ENCODE measurements around the gene TMEM119.

Gene TMEM119

GRCh38 chr12:108562348-108563135 lies 35.3 kb downstream of the TMEM119 start, which contains the start of gene ISCU:
TSS of gene ISCU (plus strand) at chr12:108562596. CDS start at chr12:108562623, 27 bp downstream.
- Histone ChIP-seq H3K9me3 (ENCODE audit: control insufficient read depth, low read length) (no peaks in the 10 kb centered on the region), H2AFZ (peak within 1 kb of the TSS; percentile 88), H3K27me3 (ENCODE audit: control insufficient read depth, insufficient read depth, low read length) (no peaks in the 10 kb centered on the region), H3K36me3 (ENCODE audit: control insufficient read depth, insufficient read depth, low read length) (no peaks in the 10 kb centered on the region), H3K9ac (peak within 1 kb of the TSS; percentile 82), H3K4me2 (ENCODE audit: low read length) (peak within 1 kb of the TSS; percentile 73), H3K4me3 (ENCODE audit: low read depth, low read length) (peak within 1 kb of the TSS; percentile 96), H3K4me1 (peaks cover 7% of the 10 kb centered on the region), H3K27ac (peak within 1 kb of the TSS; percentile 99), H3K79me2 (peaks cover 30% of the 10 kb centered on the region)
- peak; percentile 4 for TF ChIP-seq CTCF (IDR thresholded peaks at IDR 0.05)

GRCh38 chr12:108561852-108562347 lies 36.0 kb downstream of the TMEM119 start:
- Histone ChIP-seq H3K36me3 (ENCODE audit: control insufficient read depth, insufficient read depth, low read length) (no peaks in the 10 kb centered on the region), H3K4me2 (ENCODE audit: low read length) (peak overlapping the region; percentile 73), H2AFZ (peak overlapping the region; percentile 88), H3K4me3 (ENCODE audit: low read depth, low read length) (peak overlapping the region; percentile 96), H3K4me1 (peaks cover 7% of the 10 kb centered on the region), H3K27me3 (ENCODE audit: control insufficient read depth, insufficient read depth, low read length) (no peaks in the 10 kb centered on the region), H3K79me2 (peaks cover 35% of the 10 kb centered on the region), H3K9ac (no peak overlapping the region), H3K9me3 (ENCODE audit: control insufficient read depth, low read length) (no peaks in the 10 kb centered on the region), H3K27ac (peak overlapping the region; percentile 99)
- TF ChIP-seq CTCF (IDR thresholded peaks at IDR 0.05) = no peak

- peak within 1 kb of the TSS; percentile 32 for H3K9ac ChIP-seq
- H3K36me3 ChIP-seq (ENCODE audit: control insufficient read depth, insufficient read depth, low read length) = no peaks in the 10 kb centered on the region
- H3K9me3 ChIP-seq (ENCODE audit: control insufficient read depth, low read length) = no peaks in the 10 kb centered on the region
- no peaks in the 10 kb centered on the region for H3K27me3 ChIP-seq (ENCODE audit: control insufficient read depth, insufficient read depth, low read length)
- H3K27ac ChIP-seq = peak within 1 kb of the TSS; percentile 99
- H3K4me1 ChIP-seq = peaks cover 16% of the 10 kb centered on the region
- peaks cover 44% of the 10 kb centered on the region for H3K79me2 ChIP-seq
- TF ChIP-seq CTCF (IDR thresholded peaks at IDR 0.05) = no peak
- H3K4me2 ChIP-seq (ENCODE audit: low read length) = peak within 1 kb of the TSS; percentile 73
- H3K4me3 ChIP-seq (ENCODE audit: low read depth, low read length) = peak within 1 kb of the TSS; percentile 96
- peak within 1 kb of the TSS; percentile 88 for H2AFZ ChIP-seq
These were observed 36.8 kb downstream of the TMEM119 start, which contains the start of gene SART3 for GRCh38 chr12:108560752-108561719. TSS of gene SART3 (minus strand) at chr12:108561173. CDS start at chr12:108561154, 19 bp downstream.

- H3K4me3 ChIP-seq (ENCODE audit: low read depth, low read length) = peak overlapping the region; percentile 96
- H3K4me1 ChIP-seq = peaks cover 17% of the 10 kb centered on the region
- no peaks in the 10 kb centered on the region for H3K9me3 ChIP-seq (ENCODE audit: control insufficient read depth, low read length)
- H3K79me2 ChIP-seq = peaks cover 50% of the 10 kb centered on the region
- peak overlapping the region; percentile 73 for H3K4me2 ChIP-seq (ENCODE audit: low read length)
- H3K27ac ChIP-seq = peak overlapping the region; percentile 99
- H3K27me3 ChIP-seq (ENCODE audit: control insufficient read depth, insufficient read depth, low read length) = no peaks in the 10 kb centered on the region
- H2AFZ ChIP-seq = peak overlapping the region; percentile 88
- TF ChIP-seq CTCF (IDR thresholded peaks at IDR 0.05) = no peak
- peak overlapping the region; percentile 32 for H3K9ac ChIP-seq
- H3K36me3 ChIP-seq (ENCODE audit: control insufficient read depth, insufficient read depth, low read length) = no peaks in the 10 kb centered on the region
These were observed 37.6 kb downstream of the TMEM119 start for GRCh38 chr12:108560321-108560721.
